GM12874 (cell line): ENCODE results near the gene ZBTB34.

Experiments
- CTCF ChIP-seq: IDR thresholded peaks from 2 replicates; pipeline ENCODE4 v1.5.1; 2011; ENCODE audit warnings: low read depth, mild to moderate bottlenecking, control low read depth, low read length, moderate library complexity; ENCODE audit not compliant: insufficient read depth

The ZBTB34 gene

GRCh38 chr9:126874546-126875314 lies 14.3 kb downstream of the ZBTB34 start:
- TF ChIP-seq CTCF, result no peak

DNA sequence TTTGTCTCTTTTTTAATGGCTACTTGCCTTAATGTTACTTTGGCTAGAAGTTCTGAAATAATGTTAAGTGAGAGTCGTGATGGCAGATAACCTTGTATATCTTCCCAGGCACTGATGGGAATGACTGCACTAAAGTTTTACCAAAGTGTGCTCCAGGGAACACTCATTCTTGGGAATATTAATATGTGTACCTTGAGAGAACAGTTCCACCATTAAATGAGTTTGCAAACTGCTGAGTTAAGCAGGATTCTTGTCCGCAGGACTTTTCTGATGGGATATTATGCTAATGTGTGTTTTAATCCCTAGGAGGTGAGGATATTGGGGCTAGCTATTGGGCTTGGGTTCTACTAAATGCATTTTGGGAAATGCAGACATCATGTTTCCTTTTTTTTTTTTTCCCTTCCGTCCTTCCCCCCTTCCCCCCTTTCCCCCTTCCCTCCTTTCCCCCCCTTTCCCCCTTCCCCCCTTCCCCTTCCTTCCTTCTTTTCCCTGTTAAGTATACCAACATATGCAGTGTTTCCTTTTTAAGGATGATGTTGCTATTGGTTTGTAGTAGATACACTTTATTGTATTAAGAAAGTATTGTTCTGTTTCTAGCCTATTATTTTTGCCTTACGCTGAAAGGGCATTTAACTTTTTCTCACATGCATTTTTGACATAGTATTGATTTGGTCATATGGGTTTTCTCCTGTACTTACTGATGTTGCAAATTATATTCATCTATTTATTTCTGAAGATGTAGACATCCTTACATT lies 15.5 kb downstream of the ZBTB34 start:
- no peak for TF ChIP-seq CTCF

DNA sequence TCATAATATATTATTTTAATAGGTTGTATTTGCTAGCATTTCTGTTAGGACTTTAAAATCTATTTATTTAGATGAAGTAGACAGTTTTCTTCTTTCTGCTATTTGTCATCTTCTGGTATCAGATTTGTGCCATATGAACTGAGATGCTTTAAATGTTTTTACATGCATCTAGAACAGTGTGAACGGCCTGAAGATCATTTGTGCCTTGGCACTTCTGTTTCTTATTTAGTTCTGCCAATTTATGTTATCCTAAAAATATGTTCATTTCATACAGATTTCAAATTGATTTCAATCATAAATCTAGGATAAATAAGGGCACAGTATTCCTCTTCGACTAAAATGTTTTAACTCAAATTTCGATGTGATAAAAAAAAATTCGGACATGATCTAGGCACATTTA lies 16.1 kb downstream of the ZBTB34 start:
- no peak for TF ChIP-seq CTCF

DNA sequence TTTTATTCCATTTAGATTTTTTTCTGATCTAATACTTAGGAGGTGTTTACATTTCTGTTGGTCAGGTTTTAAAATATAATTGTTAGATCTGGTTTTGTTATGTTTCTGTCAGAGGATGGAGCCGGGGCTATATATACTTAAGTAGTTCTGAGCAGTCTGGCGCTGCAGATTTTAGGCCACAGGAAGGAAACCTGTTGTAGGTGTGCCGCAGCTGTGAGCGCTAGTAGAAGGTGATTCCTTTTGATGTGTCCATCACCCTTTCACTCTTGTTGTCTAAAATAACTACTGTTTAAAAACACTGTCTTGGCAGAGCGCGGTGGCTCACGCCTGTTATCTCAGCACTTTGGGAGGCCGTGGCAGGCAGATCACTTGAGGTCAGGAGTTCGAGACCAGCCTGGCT lies 17.0 kb downstream of the ZBTB34 start:
- no peak for TF ChIP-seq CTCF

GRCh38 chr9:126879288-126879687 lies 18.8 kb downstream of the ZBTB34 start:
- no peak for TF ChIP-seq CTCF

DNA sequence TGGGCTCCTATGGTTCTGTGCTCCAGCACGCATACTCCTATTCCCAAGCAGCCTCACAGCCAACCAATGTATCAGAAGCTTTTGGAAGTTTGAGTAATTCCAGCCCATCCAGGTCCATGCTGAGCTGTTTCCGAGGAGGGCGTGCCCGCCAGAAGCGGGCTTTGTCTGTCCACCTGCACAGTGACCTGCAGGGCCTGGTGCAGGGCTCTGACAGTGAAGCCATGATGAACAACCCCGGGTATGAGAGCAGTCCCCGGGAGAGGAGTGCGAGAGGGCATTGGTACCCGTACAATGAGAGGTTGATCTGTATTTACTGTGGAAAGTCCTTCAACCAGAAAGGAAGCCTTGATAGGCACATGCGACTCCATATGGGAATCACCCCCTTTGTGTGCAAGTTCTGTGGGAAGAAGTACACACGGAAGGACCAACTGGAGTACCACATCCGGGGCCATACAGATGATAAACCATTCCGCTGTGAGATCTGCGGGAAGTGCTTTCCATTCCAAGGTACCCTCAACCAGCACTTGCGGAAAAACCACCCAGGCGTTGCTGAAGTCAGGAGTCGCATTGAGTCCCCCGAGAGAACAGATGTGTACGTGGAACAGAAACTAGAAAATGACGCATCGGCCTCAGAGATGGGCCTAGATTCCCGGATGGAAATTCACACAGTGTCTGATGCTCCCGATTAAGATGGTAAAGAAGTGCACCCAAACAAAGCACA lies 19.9 kb downstream of the ZBTB34 start:
- TF ChIP-seq CTCF, result no peak

DNA sequence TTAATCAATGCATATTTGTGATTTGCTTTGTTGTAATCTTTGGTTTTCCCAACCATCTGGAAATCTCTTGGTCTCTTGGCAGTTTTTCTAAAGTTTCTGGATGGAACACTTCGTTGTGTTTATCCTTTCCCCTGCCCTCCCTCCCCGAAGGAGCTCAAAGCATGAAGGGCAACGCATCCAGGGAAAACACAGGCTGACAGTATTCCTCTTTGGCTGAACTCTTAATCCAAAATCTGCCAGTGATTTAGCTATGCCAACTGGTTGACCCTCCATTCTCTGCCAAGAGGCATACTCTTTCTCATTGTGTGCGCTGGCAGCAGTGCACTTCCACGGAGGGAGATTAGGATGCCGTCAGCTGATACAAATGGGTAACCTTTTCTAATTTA lies 20.5 kb downstream of the ZBTB34 start:
- TF ChIP-seq CTCF, result no peak
